GDM1 (cell line): ENCODE measurements around the gene AEBP1.

ENCODE experiments used
- DNase-seq: peaks from one replicate; lab custom pipeline; 2025; lab: John Stamatoyannopoulos, UW

The AEBP1 gene

GRCh38 chr7:44106311-44107065, 2.3 kb downstream of the AEBP1 start:
- no peak for DNase-seq

GRCh38 chr7:44107116-44107960, 3.2 kb downstream of the AEBP1 start:
- DNase-seq = no peak

GRCh38 chr7:44107961-44108767, 4.0 kb downstream of the AEBP1 start:
- no peak for DNase-seq

- no peak for DNase-seq
Observed at GRCh38 chr7:44108768-44109750, 4.9 kb downstream of the AEBP1 start.

GRCh38 chr7:44109991-44110390, 5.8 kb downstream of the AEBP1 start:
- no peak for DNase-seq

- no peak for DNase-seq
Observed at GRCh38 chr7:44110719-44111635, 6.8 kb downstream of the AEBP1 start.

GRCh38 chr7:44111761-44112160, 7.6 kb downstream of the AEBP1 start:
- no peak for DNase-seq

GRCh38 chr7:44112231-44112996, 8.3 kb downstream of the AEBP1 start:
- DNase-seq = no peak

GRCh38 chr7:44112997-44113763, 9.0 kb downstream of the AEBP1 start:
- no peak for DNase-seq

- no peak for DNase-seq
Observed at GRCh38 chr7:44113764-44114354, 9.7 kb downstream of the AEBP1 start.

- no peak for DNase-seq
Observed at GRCh38 chr7:44114586-44115310, 10.6 kb downstream of the AEBP1 start.

GRCh38 chr7:44116087-44116788, 12.1 kb downstream of the AEBP1 start:
- DNase-seq = no peak

GRCh38 chr7:44116789-44117666, 12.9 kb downstream of the AEBP1 start:
- DNase-seq = no peak

- DNase-seq = no peak
Observed at GRCh38 chr7:44117801-44118429, 13.8 kb downstream of the AEBP1 start.

- no peak for DNase-seq
Observed at GRCh38 chr7:44119829-44120380, 15.8 kb downstream of the AEBP1 start.
